GM23338 (cell line): ENCODE data around the gene SCYGR2. TPM values are rescaled to one million over a fixed set of nuclear protein-coding genes. Genes with fewer than 3 reads are reported as not detected.

Source experiments
- ATAC-seq: fragments of 200-7000 bp; cut with Tn5 transposase; 3 replicates; pipeline ENCODE4 v1.9.1; 2020
- DNase-seq: peaks from one replicate; pipeline ENCODE4 v3.0.0-alpha.2; 2015; ENCODE audit warnings: low spot score
- H2AFZ ChIP-seq: fragments of 200-600 bp; sonication (generic); 2 replicates; pipeline ENCODE4 v1.8.0; 2016; ENCODE audit warnings: antibody characterized with exemption, mild to moderate bottlenecking, moderate library complexity
- H3F3A ChIP-seq: fragments of 200-600 bp; sonication (generic); replicated peaks from 2 replicates; pipeline ENCODE4 v1.8.0; 2017; ENCODE audit warnings: antibody characterized with exemption, mixed run types, low read depth
- H3K27ac ChIP-seq: fragments of 200-600 bp; sonication (generic); 2 replicates; pipeline ENCODE4 v1.6.1; 2016; ENCODE audit warnings: low read depth
- H3K27me3 ChIP-seq: fragments of 200-600 bp; sonication (generic); 2 replicates; pipeline ENCODE4 v1.8.0; 2016; ENCODE audit warnings: mild to moderate bottlenecking, mixed run types, moderate library complexity; ENCODE audit not compliant: insufficient read depth
- H3K36me3 ChIP-seq: fragments of 200-600 bp; sonication (generic); 2 replicates; pipeline ENCODE4 v1.8.0; 2016; ENCODE audit warnings: mild to moderate bottlenecking; ENCODE audit not compliant: insufficient read depth
- H3K4me1 ChIP-seq: fragments of 200-600 bp; sonication (generic); 2 replicates; pipeline ENCODE4 v1.8.0; 2016; ENCODE audit warnings: mild to moderate bottlenecking, moderate library complexity; ENCODE audit not compliant: insufficient read depth
- H3K4me2 ChIP-seq: fragments of 200-600 bp; sonication (generic); 2 replicates; pipeline ENCODE4 v1.7.1; 2017; ENCODE audit warnings: mixed run types
- H3K4me3 ChIP-seq: fragments of 200-600 bp; sonication (generic); 2 replicates; pipeline ENCODE4 v1.6.1; 2016; ENCODE audit warnings: mixed run types
- H3K79me2 ChIP-seq: fragments of 200-600 bp; sonication (generic); replicated peaks from 2 replicates; pipeline ENCODE4 v1.8.0; 2017; ENCODE audit warnings: mild to moderate bottlenecking; ENCODE audit not compliant: insufficient read depth
- H3K9me2 ChIP-seq: fragments of 200-600 bp; sonication (generic); 2 replicates; pipeline ENCODE4 v1.8.0; 2017; ENCODE audit not compliant: insufficient read depth
- H4K20me1 ChIP-seq: fragments of 200-600 bp; sonication (generic); replicated peaks from 2 replicates; pipeline ENCODE4 v1.8.0; 2017; ENCODE audit warnings: mild to moderate bottlenecking; ENCODE audit not compliant: insufficient read depth
- H3K27ac Mint-ChIP-seq: 2 replicates; pipeline ENCODE4 v1.8.0; 2020; ENCODE audit warnings: inconsistent platforms, mild to moderate bottlenecking, moderate library complexity, mixed read lengths
- H3K27me3 Mint-ChIP-seq: 3 replicates; pipeline ENCODE4 v1.8.0; 2022; ENCODE audit warnings: low read depth, mild to moderate bottlenecking, moderate library complexity, mixed read lengths, inconsistent platforms; ENCODE audit not compliant: insufficient read depth, poor library complexity
- H3K36me3 Mint-ChIP-seq: 3 replicates; pipeline ENCODE4 v1.8.0; 2021; ENCODE audit warnings: low read depth, mild to moderate bottlenecking, inconsistent platforms, moderate library complexity, mixed read lengths
- H3K4me1 Mint-ChIP-seq: 3 replicates; pipeline ENCODE4 v1.8.0; 2020; ENCODE audit warnings: mild to moderate bottlenecking, inconsistent platforms, mixed read lengths
- H3K4me3 Mint-ChIP-seq: 3 replicates; pipeline ENCODE4 v1.8.0; 2021; ENCODE audit warnings: moderate library complexity, mild to moderate bottlenecking, inconsistent platforms, mixed read lengths
- H3K9me3 Mint-ChIP-seq: 3 replicates; pipeline ENCODE4 v1.8.0; 2020; ENCODE audit warnings: moderate library complexity, mild to moderate bottlenecking, inconsistent platforms, mixed read lengths
- CREB1 ChIP-seq: fragments of 250-450 bp; sonication (Bioruptor Pico); IDR thresholded peaks from 2 replicates; pipeline ENCODE4 v1.5.0; 2020; ENCODE audit warnings: low read depth, mild to moderate bottlenecking, moderate library complexity
- EZH2 ChIP-seq: fragments of 200-600 bp; sonication (generic); IDR thresholded peaks from one replicate; pipeline ENCODE4 v1.8.0; 2017; ENCODE audit warnings: antibody characterized with exemption, mild to moderate bottlenecking, low read depth; ENCODE audit not compliant: unreplicated experiment
- JUNB ChIP-seq: IDR thresholded peaks from one replicate; pipeline ENCODE4 v1.6.1; 2016; ENCODE audit warnings: antibody characterized with exemption; ENCODE audit not compliant: unreplicated experiment
- POLR2AphosphoS5 ChIP-seq: IDR thresholded peaks from 2 replicates; pipeline ENCODE4 v1.6.1; 2016; ENCODE audit warnings: antibody characterized with exemption, low read depth
- ZNF331 ChIP-seq: fragments of 250-450 bp; sonication (Bioruptor Pico); IDR thresholded peaks from 2 replicates; pipeline ENCODE4 v1.5.0; 2020; ENCODE audit warnings: low read depth, mild to moderate bottlenecking, moderate library complexity
- polyA plus RNA-seq: library from polyadenylated mRNA; unstranded; fragments of >200 nt; fragmentation: Nextera tagmentation; extraction: Ambion mirVana; gene quantifications from 2 replicates; pipeline ENCODE4 v1.2.1, GENCODE V29; 2016
- total RNA-seq: library from RNA; depleted of rRNA; stranded (reverse); fragments of >200 nt; shearing (Covaris generic); gene quantifications from 2 replicates; pipeline ENCODE4 v1.2.3, GENCODE V29; 2014
- TF ChIP-seq, protein P1 (sequence below): IDR thresholded peaks from 2 replicates; pipeline ENCODE4 v1.6.1; 2016; ENCODE audit warnings: antibody characterized with exemption
- TF ChIP-seq, protein P2 (sequence below): fragments of 250-450 bp; sonication (Bioruptor Pico); IDR thresholded peaks from 2 replicates; pipeline ENCODE4 v1.5.0; 2020; ENCODE audit warnings: mild to moderate bottlenecking, moderate library complexity
- TF ChIP-seq, protein P3 (sequence below): IDR thresholded peaks from one replicate; pipeline ENCODE4 v1.6.1; 2018; ENCODE audit warnings: antibody characterized with exemption; ENCODE audit not compliant: unreplicated experiment

SCYGR2 gene
- total and polyA plus RNA-seq, 2 experiments from 2014 or later, result not detected

DNA sequence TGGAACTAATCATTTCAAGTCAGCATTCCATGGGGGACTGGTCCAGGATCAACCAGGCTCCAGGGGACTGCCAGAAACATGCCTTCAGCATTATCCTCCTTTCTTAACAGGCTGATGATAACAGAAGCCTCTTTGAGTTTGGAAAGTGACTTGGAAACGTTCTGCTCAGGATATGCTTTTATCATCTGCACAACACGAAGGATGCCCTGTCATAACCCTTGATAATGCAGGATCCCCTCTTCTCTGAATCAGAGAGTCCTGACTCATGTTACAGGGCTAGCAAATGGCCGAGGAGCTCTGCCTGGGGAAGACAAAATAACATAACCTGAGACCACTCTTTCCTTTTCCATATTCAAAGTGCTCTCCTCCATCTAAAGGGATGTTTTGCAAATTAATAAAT, 9.2 kb downstream of the SCYGR2 start:
- Histone ChIP-seq H3K4me3 (no peak overlapping the region), H3K36me3 (no peaks in the 10 kb centered on the region), H4K20me1 (no peaks in the 10 kb centered on the region; the same call in 1 of the 2 replicates), H3K4me1 (no peaks in the 10 kb centered on the region), H3K27me3 (no peaks in the 10 kb centered on the region), H3K27ac (no peak overlapping the region), H3K9me2 (no peaks in the 10 kb centered on the region), H2AFZ (no peak overlapping the region), H3F3A (no peaks in the 10 kb centered on the region), H3K4me2 (no peak overlapping the region), H3K79me2 (no peaks in the 10 kb centered on the region)
- no peaks in the 10 kb centered on the region for H3K4me1 Mint-ChIP-seq
- no peaks in the 10 kb centered on the region for H3K27me3 Mint-ChIP-seq
- no peak overlapping the region for H3K27ac Mint-ChIP-seq
- ATAC-seq (no peak), DNase-seq (no peak)
- no peaks in the 10 kb centered on the region for H3K9me3 Mint-ChIP-seq
- H3K36me3 Mint-ChIP-seq, result no peaks in the 10 kb centered on the region
- TF ChIP-seq JUNB, result no peak
- TF ChIP-seq CREB1 (CRISPR knock-in tag), result no peak
- TF ChIP-seq, protein P1, sequence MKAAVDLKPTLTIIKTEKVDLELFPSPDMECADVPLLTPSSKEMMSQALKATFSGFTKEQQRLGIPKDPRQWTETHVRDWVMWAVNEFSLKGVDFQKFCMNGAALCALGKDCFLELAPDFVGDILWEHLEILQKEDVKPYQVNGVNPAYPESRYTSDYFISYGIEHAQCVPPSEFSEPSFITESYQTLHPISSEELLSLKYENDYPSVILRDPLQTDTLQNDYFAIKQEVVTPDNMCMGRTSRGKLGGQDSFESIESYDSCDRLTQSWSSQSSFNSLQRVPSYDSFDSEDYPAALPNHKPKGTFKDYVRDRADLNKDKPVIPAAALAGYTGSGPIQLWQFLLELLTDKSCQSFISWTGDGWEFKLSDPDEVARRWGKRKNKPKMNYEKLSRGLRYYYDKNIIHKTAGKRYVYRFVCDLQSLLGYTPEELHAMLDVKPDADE, result no peak
- TF ChIP-seq, protein P2, sequence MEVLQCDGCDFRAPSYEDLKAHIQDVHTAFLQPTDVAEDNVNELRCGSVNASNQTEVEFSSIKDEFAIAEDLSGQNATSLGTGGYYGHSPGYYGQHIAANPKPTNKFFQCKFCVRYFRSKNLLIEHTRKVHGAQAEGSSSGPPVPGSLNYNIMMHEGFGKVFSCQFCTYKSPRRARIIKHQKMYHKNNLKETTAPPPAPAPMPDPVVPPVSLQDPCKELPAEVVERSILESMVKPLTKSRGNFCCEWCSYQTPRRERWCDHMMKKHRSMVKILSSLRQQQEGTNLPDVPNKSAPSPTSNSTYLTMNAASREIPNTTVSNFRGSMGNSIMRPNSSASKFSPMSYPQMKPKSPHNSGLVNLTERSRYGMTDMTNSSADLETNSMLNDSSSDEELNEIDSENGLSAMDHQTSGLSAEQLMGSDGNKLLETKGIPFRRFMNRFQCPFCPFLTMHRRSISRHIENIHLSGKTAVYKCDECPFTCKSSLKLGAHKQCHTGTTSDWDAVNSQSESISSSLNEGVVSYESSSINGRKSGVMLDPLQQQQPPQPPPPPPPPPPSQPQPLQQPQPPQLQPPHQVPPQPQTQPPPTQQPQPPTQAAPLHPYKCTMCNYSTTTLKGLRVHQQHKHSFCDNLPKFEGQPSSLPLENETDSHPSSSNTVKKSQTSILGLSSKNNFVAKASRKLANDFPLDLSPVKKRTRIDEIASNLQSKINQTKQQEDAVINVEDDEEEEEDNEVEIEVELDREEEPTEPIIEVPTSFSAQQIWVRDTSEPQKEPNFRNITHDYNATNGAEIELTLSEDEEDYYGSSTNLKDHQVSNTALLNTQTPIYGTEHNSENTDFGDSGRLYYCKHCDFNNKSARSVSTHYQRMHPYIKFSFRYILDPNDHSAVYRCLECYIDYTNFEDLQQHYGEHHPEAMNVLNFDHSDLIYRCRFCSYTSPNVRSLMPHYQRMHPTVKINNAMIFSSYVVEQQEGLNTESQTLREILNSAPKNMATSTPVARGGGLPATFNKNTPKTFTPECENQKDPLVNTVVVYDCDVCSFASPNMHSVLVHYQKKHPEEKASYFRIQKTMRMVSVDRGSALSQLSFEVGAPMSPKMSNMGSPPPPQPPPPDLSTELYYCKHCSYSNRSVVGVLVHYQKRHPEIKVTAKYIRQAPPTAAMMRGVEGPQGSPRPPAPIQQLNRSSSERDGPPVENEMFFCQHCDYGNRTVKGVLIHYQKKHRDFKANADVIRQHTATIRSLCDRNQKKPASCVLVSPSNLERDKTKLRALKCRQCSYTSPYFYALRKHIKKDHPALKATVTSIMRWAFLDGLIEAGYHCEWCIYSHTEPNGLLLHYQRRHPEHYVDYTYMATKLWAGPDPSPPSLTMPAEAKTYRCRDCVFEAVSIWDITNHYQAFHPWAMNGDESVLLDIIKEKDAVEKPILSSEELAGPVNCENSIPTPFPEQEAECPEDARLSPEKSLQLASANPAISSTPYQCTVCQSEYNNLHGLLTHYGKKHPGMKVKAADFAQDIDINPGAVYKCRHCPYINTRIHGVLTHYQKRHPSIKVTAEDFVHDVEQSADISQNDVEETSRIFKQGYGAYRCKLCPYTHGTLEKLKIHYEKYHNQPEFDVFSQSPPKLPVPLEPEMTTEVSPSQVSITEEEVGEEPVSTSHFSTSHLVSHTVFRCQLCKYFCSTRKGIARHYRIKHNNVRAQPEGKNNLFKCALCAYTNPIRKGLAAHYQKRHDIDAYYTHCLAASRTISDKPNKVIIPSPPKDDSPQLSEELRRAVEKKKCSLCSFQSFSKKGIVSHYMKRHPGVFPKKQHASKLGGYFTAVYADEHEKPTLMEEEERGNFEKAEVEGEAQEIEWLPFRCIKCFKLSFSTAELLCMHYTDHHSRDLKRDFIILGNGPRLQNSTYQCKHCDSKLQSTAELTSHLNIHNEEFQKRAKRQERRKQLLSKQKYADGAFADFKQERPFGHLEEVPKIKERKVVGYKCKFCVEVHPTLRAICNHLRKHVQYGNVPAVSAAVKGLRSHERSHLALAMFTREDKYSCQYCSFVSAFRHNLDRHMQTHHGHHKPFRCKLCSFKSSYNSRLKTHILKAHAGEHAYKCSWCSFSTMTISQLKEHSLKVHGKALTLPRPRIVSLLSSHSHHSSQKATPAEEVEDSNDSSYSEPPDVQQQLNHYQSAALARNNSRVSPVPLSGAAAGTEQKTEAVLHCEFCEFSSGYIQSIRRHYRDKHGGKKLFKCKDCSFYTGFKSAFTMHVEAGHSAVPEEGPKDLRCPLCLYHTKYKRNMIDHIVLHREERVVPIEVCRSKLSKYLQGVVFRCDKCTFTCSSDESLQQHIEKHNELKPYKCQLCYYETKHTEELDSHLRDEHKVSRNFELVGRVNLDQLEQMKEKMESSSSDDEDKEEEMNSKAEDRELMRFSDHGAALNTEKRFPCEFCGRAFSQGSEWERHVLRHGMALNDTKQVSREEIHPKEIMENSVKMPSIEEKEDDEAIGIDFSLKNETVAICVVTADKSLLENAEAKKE (CRISPR knock-in tag), result no peak
- TF ChIP-seq POLR2AphosphoS5, result no peak
- no peak for TF ChIP-seq ZNF331
- TF ChIP-seq EZH2, result no peak
- TF ChIP-seq, protein P3, sequence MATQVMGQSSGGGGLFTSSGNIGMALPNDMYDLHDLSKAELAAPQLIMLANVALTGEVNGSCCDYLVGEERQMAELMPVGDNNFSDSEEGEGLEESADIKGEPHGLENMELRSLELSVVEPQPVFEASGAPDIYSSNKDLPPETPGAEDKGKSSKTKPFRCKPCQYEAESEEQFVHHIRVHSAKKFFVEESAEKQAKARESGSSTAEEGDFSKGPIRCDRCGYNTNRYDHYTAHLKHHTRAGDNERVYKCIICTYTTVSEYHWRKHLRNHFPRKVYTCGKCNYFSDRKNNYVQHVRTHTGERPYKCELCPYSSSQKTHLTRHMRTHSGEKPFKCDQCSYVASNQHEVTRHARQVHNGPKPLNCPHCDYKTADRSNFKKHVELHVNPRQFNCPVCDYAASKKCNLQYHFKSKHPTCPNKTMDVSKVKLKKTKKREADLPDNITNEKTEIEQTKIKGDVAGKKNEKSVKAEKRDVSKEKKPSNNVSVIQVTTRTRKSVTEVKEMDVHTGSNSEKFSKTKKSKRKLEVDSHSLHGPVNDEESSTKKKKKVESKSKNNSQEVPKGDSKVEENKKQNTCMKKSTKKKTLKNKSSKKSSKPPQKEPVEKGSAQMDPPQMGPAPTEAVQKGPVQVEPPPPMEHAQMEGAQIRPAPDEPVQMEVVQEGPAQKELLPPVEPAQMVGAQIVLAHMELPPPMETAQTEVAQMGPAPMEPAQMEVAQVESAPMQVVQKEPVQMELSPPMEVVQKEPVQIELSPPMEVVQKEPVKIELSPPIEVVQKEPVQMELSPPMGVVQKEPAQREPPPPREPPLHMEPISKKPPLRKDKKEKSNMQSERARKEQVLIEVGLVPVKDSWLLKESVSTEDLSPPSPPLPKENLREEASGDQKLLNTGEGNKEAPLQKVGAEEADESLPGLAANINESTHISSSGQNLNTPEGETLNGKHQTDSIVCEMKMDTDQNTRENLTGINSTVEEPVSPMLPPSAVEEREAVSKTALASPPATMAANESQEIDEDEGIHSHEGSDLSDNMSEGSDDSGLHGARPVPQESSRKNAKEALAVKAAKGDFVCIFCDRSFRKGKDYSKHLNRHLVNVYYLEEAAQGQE, result no peak
- H3K4me3 Mint-ChIP-seq, result no peak overlapping the region
